Cortex of kidney (tissue), 1 donor: ENCODE measurements around the gene PTGES3.
"Not testable (repeated sequence)": the region's sequence is repeated elsewhere in the genome, so short reads cannot be mapped to it uniquely, and the experiment has no call there.

Source experiments
- DNase-seq: peaks from one replicate; lab custom pipeline; 2025; lab: John Stamatoyannopoulos, UW

PTGES3 gene

GRCh38 chr12:56657416-56658379 lies 30.4 kb downstream of the PTGES3 start:
- DNase-seq: no peak

- DNase-seq: not testable (repeated sequence)
Measured at GRCh38 chr12:56653781-56654180, 34.3 kb downstream of the PTGES3 start.

- not testable (repeated sequence) for DNase-seq
Measured at GRCh38 chr12:56648023-56648422, 40.1 kb downstream of the PTGES3 start.

GRCh38 chr12:56645717-56646446 lies 42.2 kb downstream of the PTGES3 start, which contains the start of gene ATP5F1B:
TSS of gene ATP5F1B (minus strand) at chr12:56645984. CDS start at chr12:56645963, 21 bp downstream.
- no peak for DNase-seq

GRCh38 chr12:56645201-56645716 lies 42.8 kb downstream of the PTGES3 start:
- DNase-seq: no peak

- no peak for DNase-seq
Measured at GRCh38 chr12:56644654-56645053, 43.4 kb downstream of the PTGES3 start.

- no peak for DNase-seq
Measured at GRCh38 chr12:56641219-56641618, 46.9 kb downstream of the PTGES3 start.

- no peak for DNase-seq
Measured at GRCh38 chr12:56637621-56638020, 50.5 kb downstream of the PTGES3 start.

- no peak for DNase-seq
Measured at GRCh38 chr12:56636675-56637540, 51.2 kb downstream of the PTGES3 start.

- no peak for DNase-seq
Measured at GRCh38 chr12:56635806-56636674, 52.0 kb downstream of the PTGES3 start.

- no peak for DNase-seq
Measured at GRCh38 chr12:56634837-56635791, 53.0 kb downstream of the PTGES3 start.

GRCh38 chr12:56634242-56634836 lies 53.7 kb downstream of the PTGES3 start:
- DNase-seq: no peak

GRCh38 chr12:56633468-56634241 lies 54.4 kb downstream of the PTGES3 start:
- DNase-seq: no peak

- no peak for DNase-seq
Measured at GRCh38 chr12:56632701-56633467, 55.2 kb downstream of the PTGES3 start.

GRCh38 chr12:56631790-56632700 lies 56.0 kb downstream of the PTGES3 start:
- DNase-seq: no peak

- no peak for DNase-seq
Measured at GRCh38 chr12:56630180-56630632, 57.9 kb downstream of the PTGES3 start, which contains the start of gene BAZ2A. TSS of gene BAZ2A (minus strand) at chr12:56630326. CDS start at chr12:56617530, 12,796 bp downstream.
